Neural progenitor cell (in vitro differentiated cells): ENCODE data around the gene SH2D1B.

Experiments used
- EZH2 ChIP-seq: fragments of 200-600 bp; sonication (generic); IDR thresholded peaks from 2 replicates; pipeline ENCODE4 v1.6.1; 2017; ENCODE audit warnings: antibody characterized with exemption, mild to moderate bottlenecking, moderate library complexity
- EZH2phosphoT487 ChIP-seq: fragments of 200-600 bp; sonication (generic); IDR thresholded peaks from 2 replicates; pipeline ENCODE4 v1.6.1; 2017; ENCODE audit warnings: antibody characterized with exemption

GRCh38 chr1:162376691-162377090, 35.2 kb downstream of the SH2D1B start, which contains the start of gene SPATA46:
- TF ChIP-seq EZH2phosphoT487, result no peak
- TF ChIP-seq EZH2, result no peak
